ENCODE results near the gene MAMLD1.

DNA sequence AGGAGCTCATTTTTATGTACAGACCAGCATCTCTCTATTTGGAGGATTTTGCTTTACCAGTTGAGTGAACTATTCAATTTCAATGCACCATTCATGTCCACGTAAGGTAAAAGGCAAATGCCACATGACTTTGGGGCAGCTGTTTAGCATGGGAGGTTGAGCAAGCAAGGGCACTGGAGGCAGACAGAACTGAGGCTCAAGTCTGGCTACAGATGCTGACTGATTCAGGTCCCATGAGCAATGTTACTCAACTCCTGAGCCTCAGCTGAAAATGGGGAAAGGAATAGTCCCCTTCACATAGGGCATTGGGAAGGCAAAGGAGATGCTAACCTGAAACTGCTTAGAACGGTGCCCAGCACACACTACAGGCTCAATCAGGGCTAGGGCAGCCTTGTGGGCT lies 112.3 kb downstream of the MAMLD1 start:
- TF ChIP-seq, protein P1, sequence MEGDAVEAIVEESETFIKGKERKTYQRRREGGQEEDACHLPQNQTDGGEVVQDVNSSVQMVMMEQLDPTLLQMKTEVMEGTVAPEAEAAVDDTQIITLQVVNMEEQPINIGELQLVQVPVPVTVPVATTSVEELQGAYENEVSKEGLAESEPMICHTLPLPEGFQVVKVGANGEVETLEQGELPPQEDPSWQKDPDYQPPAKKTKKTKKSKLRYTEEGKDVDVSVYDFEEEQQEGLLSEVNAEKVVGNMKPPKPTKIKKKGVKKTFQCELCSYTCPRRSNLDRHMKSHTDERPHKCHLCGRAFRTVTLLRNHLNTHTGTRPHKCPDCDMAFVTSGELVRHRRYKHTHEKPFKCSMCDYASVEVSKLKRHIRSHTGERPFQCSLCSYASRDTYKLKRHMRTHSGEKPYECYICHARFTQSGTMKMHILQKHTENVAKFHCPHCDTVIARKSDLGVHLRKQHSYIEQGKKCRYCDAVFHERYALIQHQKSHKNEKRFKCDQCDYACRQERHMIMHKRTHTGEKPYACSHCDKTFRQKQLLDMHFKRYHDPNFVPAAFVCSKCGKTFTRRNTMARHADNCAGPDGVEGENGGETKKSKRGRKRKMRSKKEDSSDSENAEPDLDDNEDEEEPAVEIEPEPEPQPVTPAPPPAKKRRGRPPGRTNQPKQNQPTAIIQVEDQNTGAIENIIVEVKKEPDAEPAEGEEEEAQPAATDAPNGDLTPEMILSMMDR (IDR thresholded peaks at IDR 0.05; ENCODE audit: insufficient read depth, low read length, poor library complexity, severe bottlenecking) = no peak
- no peak for TF ChIP-seq EZH2phosphoT487 (conservative IDR thresholded peaks at IDR 0.05; ENCODE audit: low read length)

Data from SU-DHL-6 (cell line).